ENCODE measurements around the gene MBP. TPM values are rescaled to one million over a fixed set of nuclear protein-coding genes. Genes with fewer than 3 reads are reported as not detected.

The MBP gene
- total and polyA plus RNA-seq, 2 experiments from 2014 or later: 18.4 to 22.9 TPM

DNA sequence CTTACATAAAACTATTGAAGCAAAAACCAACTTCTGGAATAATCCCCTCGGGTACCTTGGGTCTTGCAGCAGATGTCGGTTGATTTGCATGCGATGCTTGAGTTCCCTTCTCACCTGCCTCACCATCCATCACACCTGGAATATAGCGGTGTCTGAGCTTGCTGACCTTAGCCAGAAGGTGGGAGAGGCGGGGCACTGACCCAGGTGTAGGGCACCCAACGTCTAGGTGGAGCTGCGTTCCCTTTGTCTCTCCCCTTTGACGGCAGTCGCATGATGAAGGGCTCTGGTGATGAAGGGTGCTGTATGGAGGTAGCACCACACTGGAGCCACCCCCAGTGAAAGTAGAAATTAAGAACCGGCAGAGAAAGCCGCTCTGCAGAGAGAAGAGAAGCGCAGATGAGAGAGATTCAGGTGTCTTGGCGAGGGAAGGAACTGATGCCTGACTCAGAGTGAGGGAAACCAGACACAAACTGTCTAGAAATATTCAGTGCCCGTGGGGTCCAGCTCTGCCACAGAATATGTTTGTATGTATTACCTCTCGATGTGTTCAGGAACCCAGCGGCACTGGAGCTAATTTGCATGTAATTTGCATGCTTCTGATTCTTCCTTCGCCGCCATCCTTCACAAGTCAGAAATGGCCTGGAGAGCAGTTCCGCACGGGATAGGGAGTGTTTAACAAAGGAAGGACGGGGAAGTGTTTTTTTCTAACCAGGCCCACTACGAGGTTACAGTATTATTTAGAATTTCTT, 19.4 kb upstream of the MBP start:
- H3K4me1 ChIP-seq (ENCODE audit: insufficient read depth): peaks cover 17% of the 10 kb centered on the region
- TF ChIP-seq, protein P1, sequence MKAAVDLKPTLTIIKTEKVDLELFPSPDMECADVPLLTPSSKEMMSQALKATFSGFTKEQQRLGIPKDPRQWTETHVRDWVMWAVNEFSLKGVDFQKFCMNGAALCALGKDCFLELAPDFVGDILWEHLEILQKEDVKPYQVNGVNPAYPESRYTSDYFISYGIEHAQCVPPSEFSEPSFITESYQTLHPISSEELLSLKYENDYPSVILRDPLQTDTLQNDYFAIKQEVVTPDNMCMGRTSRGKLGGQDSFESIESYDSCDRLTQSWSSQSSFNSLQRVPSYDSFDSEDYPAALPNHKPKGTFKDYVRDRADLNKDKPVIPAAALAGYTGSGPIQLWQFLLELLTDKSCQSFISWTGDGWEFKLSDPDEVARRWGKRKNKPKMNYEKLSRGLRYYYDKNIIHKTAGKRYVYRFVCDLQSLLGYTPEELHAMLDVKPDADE (IDR thresholded peaks at IDR 0.05): no peak
- no peak overlapping the region for H3K27ac Mint-ChIP-seq

DNA sequence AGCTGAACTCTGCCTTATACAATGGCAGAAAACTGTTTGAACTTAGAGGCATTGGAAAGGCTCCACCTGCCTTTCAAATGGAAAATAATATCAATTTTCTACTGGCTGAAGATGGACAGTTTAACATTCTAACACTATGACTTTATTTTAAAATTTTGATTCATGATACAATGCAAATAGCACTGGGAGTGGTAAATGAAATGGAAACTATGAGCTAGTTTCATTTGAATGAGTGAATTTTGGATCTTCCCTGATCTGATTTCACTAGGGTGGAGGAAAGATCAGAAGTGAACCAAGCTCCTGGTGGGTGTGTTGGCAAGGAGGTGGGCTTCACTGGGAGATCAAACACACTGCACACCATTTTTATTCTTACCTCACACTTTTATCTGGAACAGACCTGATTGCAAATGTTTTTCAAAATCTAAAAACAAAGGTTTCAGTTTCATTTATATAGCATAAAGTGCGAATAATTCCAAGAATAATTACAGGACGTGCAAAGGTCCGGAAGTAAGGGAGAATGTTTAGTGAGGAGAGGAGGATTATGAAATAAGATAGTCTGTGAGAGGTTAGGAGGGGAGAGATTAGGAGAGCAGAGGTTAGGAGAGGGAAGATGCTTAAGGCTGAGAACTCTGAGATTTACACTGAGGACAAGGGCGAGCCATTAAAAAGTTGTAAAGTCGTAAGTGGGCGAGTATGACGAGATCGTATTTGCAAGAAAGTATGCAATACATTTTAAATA, 18.6 kb upstream of the MBP start:
- Mint-ChIP-seq H3K9me3 (peaks cover 2% of the 10 kb centered on the region; the same call in 2 of the 3 replicates), H3K4me3 (no peak overlapping the region), H3K27ac (no peak overlapping the region), H3K36me3 (ENCODE audit: low read depth) (no peaks in the 10 kb centered on the region; the same call in 2 of the 3 replicates), H3K27me3 (ENCODE audit: insufficient read depth, low read depth, poor library complexity) (peaks cover 3% of the 10 kb centered on the region), H3K4me1 (peaks cover 14% of the 10 kb centered on the region)
- no peak for ATAC-seq
- H3K4me1 ChIP-seq (ENCODE audit: insufficient read depth): peaks cover 17% of the 10 kb centered on the region
- DNase-seq (ENCODE audit: low spot score): no peak
- no peaks in the 10 kb centered on the region for H3K27me3 ChIP-seq (ENCODE audit: insufficient read depth)
- peaks cover 8% of the 10 kb centered on the region for H3K9me2 ChIP-seq (ENCODE audit: insufficient read depth)
- H2AFZ ChIP-seq: no peak overlapping the region
- H3K36me3 ChIP-seq (ENCODE audit: insufficient read depth): no peaks in the 10 kb centered on the region
- TF ChIP-seq ZNF331 (CRISPR knock-in tag; IDR thresholded peaks at IDR 0.05; ENCODE audit: low read depth) (no peak), ZNF114 (CRISPR knock-in tag; IDR thresholded peaks at IDR 0.05) (no peak), EZH2phosphoT487 (IDR thresholded peaks at IDR 0.05; ENCODE audit: unreplicated experiment) (no peak), STAT1 (IDR thresholded peaks at IDR 0.05; ENCODE audit: unreplicated experiment) (no peak)
- TF ChIP-seq, protein P2, sequence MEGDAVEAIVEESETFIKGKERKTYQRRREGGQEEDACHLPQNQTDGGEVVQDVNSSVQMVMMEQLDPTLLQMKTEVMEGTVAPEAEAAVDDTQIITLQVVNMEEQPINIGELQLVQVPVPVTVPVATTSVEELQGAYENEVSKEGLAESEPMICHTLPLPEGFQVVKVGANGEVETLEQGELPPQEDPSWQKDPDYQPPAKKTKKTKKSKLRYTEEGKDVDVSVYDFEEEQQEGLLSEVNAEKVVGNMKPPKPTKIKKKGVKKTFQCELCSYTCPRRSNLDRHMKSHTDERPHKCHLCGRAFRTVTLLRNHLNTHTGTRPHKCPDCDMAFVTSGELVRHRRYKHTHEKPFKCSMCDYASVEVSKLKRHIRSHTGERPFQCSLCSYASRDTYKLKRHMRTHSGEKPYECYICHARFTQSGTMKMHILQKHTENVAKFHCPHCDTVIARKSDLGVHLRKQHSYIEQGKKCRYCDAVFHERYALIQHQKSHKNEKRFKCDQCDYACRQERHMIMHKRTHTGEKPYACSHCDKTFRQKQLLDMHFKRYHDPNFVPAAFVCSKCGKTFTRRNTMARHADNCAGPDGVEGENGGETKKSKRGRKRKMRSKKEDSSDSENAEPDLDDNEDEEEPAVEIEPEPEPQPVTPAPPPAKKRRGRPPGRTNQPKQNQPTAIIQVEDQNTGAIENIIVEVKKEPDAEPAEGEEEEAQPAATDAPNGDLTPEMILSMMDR (conservative IDR thresholded peaks at IDR 0.05; ENCODE audit: low read depth in 2 of 2): no peak
- TF ChIP-seq, protein P1 (IDR thresholded peaks at IDR 0.05): no peak
- H3K27ac ChIP-seq (ENCODE audit: low read depth): no peak overlapping the region
- no peaks in the 10 kb centered on the region for H4K20me1 ChIP-seq (replicated peaks; ENCODE audit: insufficient read depth)
- no peak overlapping the region for H3K4me2 ChIP-seq
- no peaks in the 10 kb centered on the region for H3K79me2 ChIP-seq (replicated peaks; ENCODE audit: insufficient read depth)
- no peak overlapping the region for H3K4me3 ChIP-seq
- no peaks in the 10 kb centered on the region for H3F3A ChIP-seq (replicated peaks; ENCODE audit: low read depth)

More for the DNA sequence above, 19.4 kb upstream of the MBP start:
- H3K9me3 Mint-ChIP-seq: peaks cover 2% of the 10 kb centered on the region; the same call in 2 of the 3 replicates
- H3K27ac ChIP-seq (ENCODE audit: low read depth): no peak overlapping the region
- no peak overlapping the region for H2AFZ ChIP-seq
- H3K27me3 ChIP-seq (ENCODE audit: insufficient read depth): no peaks in the 10 kb centered on the region
- H3K36me3 Mint-ChIP-seq (ENCODE audit: low read depth): no peaks in the 10 kb centered on the region; the same call in 2 of the 3 replicates
- no peak overlapping the region for H3K4me2 ChIP-seq
- no peaks in the 10 kb centered on the region for H4K20me1 ChIP-seq (replicated peaks; ENCODE audit: insufficient read depth)
- no peaks in the 10 kb centered on the region for H3K79me2 ChIP-seq (replicated peaks; ENCODE audit: insufficient read depth)
- no peaks in the 10 kb centered on the region for H3K36me3 ChIP-seq (ENCODE audit: insufficient read depth)
- H3K27me3 Mint-ChIP-seq (ENCODE audit: insufficient read depth, low read depth, poor library complexity): peaks cover 3% of the 10 kb centered on the region
- ATAC-seq: peak; percentile 66
- no peak for DNase-seq (ENCODE audit: low spot score)
- peaks cover 8% of the 10 kb centered on the region for H3K9me2 ChIP-seq (ENCODE audit: insufficient read depth)
- no peak overlapping the region for H3K4me3 ChIP-seq
- H3F3A ChIP-seq (replicated peaks; ENCODE audit: low read depth): no peaks in the 10 kb centered on the region
- no peak overlapping the region for H3K4me3 Mint-ChIP-seq
- peaks cover 14% of the 10 kb centered on the region for H3K4me1 Mint-ChIP-seq

Measured in GM23338 (cell line).